HCEC 1CT (cell line): ENCODE data around the gene GLIS1.
"Not testable (repeated sequence)": the region's sequence is repeated elsewhere in the genome, so short reads cannot be mapped to it uniquely, and the experiment has no call there.

Source experiments
- DNase-seq: peaks from one replicate; pipeline ENCODE4 v3.0.0-alpha.2; 2017

GLIS1 gene

GRCh38 chr1:53739109-53739681 is at the start of gene GLIS1:
TSS of gene GLIS1 (minus strand) at chr1:53739164. CDS start at chr1:53738064, 1,100 bp downstream.
- peak; percentile 89 for DNase-seq

DNA sequence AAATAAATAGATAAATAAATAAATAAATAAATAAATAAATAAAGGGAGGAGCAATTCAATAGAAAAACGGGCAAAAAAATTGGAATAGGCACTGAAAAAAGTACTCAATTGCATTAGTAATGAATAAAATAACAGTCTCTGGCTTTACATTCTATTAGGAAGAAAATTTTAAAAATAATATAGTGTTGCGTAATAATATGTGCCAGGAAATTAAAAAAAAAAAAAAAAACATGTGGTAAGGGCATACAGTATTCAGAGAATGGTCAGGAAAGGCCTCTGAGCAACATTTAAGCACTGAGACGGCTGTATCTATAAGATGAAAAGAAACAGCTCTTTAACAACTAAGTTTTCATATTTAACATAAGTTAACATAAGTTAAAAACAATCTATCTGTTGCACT is 48.7 kb upstream of the GLIS1 start:
- no peak for DNase-seq

GRCh38 chr1:53783056-53783455 is 44.1 kb upstream of the GLIS1 start:
- DNase-seq = peak; percentile 24

DNA sequence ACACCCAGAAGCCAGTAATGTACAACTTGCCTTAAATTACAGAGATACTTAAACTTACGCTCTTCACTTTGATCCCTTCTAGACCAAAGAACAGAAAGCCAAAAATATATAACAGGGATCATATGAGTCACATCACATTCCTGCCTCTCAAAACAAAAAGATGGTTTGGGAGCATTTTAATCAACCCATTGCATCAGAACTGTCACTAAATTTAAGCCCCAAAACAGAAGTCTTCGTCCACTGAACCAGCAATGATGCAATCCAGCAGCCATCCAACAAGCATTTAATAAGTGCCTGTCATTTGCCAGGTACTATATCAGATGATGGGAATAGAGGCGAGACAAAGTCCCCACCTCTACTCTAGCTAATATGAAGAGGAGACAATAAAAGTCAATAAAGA is 42.7 kb upstream of the GLIS1 start:
- DNase-seq = peak; percentile 73

GRCh38 chr1:53777272-53777671 is 38.3 kb upstream of the GLIS1 start:
- no peak for DNase-seq

DNA sequence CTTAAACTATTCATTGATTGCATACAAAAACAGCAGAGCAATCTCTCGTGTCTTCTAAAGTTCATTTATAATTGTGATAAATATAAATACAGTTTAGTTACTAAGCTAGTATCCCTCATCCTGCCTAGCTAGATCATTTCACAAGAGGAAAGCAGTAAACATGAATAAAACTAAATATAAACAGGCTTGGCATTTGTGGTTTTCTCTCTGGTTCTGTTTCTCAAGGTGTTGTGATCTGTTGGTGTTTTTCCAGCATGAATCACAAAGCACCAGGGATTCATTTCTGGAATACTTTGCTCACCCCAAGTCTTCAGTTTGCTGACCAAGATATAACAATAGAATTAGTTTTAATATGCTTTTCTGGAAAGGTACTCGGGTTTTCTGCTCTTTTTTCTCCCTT is 32.7 kb upstream of the GLIS1 start:
- DNase-seq = peak; percentile 80

DNA sequence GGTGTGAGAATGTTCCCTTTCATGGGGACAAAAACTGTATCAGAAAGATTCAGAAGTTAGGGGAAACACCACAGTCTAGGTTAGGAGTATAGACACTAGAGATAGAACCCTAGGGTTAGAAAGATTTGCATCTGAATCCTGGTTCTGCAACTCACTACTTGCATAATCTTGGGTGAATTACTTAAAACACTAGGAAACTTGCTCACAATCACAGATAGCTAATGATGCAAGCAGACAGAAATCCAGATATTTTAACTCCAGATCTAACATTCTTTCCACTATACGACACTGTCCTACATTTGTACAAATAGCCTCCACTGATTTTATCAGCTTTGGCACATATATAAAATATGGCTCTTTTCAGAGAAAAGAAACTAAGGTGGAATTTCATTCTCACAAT is 30.8 kb upstream of the GLIS1 start:
- no peak for DNase-seq

GRCh38 chr1:53769184-53769583 is 30.2 kb upstream of the GLIS1 start:
- DNase-seq = no peak

- DNase-seq = peak; percentile 69
Observed at GRCh38 chr1:53766831-53767405, 28.0 kb upstream of the GLIS1 start.

- no peak for DNase-seq
Observed at GRCh38 chr1:53766194-53766742, 27.3 kb upstream of the GLIS1 start.

DNA sequence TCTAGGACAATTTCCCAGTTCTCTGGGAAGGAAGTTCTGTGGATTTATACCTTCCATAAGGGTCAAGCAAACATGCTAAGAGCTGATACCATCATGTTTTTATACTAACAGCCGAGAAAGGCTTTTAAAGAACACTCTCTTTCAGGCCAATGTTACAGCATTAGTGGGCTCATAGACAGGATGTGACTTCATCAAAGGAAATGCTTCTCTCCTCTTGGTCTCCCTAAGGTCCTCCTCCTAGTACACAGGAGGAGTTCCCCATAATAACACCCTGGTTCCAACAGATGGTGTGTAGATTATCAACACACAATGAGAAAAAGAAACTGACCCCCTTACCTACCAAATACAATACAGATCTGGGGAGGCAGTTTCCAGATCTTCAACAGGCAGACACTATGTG is 26.7 kb upstream of the GLIS1 start:
- DNase-seq = peak; percentile 76

GRCh38 chr1:53763911-53764310 is 24.9 kb upstream of the GLIS1 start:
- no peak for DNase-seq

DNA sequence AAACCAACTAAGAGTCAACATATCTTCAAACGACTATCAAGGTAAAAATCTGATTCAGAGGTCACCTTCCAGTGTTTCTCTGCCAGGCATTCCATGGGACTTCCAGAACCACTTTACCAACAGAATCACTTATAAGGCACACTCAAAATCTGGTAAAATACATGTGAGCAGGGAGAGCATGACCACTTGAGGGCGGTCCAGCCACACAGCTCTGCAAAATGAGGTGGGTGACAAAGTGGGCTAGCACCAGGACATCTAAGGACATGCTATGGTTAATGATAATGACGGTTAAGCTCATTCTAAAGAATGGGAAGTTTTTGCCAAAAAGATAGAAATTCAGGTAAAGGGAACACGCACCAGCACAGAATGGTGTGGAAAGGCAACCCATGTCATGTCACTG is 24.5 kb upstream of the GLIS1 start:
- DNase-seq = no peak

DNA sequence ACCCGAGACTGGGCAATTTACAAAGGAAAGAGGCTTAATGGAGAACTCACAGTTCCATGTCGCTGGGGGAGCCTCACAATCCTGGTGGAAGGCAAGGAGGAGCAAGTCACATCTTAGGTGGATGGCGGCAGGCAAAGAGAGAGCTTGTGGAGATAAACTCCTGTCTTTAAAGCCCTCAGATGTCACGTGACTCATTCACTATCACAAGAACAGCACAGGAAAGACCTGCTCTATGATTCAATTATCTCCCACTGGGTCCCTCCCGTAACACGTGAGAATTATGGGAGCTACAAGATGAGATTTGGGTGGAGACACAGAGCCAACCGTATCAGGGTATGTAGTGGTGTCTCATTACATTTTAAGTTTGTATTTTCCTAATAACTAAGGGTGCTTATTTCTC is 21.5 kb upstream of the GLIS1 start:
- not testable (repeated sequence) for DNase-seq

DNA sequence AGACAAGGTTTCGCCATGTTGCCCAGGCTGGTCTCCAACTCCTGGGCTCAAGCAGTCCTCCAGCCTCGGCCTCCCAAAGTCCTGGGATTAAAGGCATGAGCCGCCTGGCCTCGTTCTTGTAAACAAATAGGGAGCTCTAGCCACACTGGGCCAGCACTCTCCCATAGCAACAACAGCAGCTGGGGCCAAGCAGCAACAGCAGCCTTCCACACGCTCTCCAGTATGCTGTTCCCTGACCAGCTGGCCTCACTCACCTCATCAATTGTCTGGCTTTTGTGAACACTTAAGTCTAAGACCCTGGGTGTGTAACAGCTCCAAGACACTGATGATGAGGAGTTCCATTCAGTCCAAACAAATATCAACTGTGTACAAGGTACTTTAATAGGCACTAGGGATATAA is 16.9 kb upstream of the GLIS1 start:
- no peak for DNase-seq

DNA sequence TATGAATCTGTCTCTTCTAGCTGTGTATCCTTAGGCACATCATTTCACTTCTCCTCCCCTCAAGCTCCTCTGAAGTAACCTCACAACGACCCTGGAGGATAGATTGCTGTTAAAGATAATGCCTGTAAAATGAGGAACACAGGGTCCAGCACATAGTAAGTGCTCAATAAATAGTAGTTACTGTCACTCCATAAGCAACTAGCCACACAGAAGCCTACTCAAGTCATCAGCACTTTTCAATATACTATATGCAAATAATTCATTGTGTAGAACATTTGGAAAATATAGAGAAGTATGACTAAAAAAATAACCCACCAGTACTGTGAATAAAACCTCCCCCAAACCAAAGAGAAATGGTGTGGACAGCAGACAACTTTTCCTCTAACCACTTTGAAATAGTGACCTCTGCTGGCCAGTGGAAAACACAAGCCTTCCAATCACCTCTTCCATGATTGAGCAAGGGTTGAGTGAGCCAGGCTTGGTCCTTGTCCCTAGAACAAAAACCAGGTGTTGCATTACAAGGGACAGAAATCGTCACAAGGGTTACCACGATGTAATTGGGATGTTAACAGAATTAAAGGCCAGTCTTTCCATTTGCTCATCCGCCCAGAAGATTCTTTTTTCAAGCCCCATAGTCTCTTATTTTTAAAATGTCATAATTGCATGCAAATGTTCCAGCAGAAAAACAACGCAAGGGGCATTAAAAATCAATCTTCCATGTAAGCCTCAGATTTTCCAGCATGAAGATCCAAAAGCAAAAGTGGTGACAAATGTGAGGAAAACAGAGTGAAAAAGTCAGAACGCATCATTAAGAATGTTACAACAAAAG is 15.7 kb upstream of the GLIS1 start:
- DNase-seq = peak; percentile 71

DNA sequence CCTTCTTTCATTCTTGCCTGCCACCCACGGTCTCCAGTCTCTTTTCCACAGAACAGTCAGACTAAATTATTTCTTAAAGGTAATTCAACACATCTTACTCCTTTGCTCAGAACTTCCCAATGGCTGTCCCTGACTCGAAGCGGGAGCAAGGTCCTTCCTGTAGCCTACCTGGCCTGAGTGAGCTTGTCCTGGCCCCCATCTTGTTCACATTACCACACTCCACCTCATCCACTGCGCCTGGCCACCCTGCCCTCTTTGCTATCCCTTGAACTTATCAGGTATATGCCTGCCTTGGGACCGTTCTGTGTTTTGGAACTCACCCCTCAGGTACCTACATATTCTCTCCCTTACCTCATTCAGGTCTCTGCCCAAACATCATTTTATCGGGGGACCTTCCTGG is 13.3 kb upstream of the GLIS1 start:
- no peak for DNase-seq

DNA sequence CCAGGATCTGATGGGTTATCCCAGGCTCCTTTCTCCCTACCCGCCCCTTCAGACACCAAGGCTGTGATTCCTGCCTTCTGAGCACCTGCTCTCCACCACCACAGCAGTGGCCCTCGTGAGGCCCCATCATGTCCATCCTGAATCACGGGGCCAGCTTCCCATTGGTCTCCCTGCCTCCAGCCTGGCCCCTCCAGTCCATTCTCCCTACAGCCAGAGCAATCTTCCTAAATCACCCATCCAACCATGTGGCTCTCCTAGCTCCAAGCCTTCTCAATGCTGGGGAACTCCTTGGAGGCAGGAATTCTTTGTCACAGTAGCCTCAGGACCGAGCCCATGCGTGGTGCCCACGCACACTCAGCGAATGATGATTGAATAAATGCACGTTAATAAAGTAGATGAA is 8.9 kb upstream of the GLIS1 start:
- no peak for DNase-seq

GRCh38 chr1:53740621-53741105 is 1.7 kb upstream of the GLIS1 start:
- DNase-seq = peak; percentile 87

- no peak for DNase-seq
Observed at GRCh38 chr1:53738205-53739108, 507 bp downstream of the GLIS1 start.

DNA sequence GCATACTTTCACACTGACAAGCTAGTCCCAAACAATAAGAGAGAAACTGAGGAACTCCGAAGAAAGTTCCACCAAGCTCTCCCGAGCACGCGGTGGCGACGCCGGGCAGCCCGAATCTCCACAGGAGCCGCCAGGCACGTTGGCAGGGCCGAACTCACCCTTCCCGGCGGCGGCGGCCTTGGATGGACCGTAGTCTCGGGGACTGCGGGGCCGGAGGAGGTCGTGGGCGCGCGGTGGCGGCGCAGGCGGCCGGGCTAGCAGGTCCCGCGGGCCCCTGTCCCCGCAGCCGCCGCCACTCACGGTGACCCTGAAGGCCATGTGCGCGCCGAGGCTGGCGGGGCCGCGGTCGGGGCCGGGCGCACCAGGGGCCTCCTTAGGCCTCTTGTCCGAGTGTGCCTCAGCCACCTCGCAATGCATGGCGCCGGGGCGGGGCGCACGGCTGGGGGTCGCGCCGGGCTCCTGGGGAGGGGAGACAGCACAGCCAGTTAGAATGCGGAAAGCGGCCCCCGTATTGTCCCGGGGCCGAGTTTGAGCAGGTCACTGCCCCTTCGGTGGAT is 1.2 kb downstream of the GLIS1 start:
- no peak for DNase-seq

GRCh38 chr1:53736290-53736689 is 2.7 kb downstream of the GLIS1 start:
- DNase-seq = no peak
